HG03432 (cell line): ENCODE results near the gene AKAP13.
A peak's percentile ranks its signal among the peaks of the same experiment; 100 is the strongest.

Experiments used
- ATAC-seq: cut with Tn5 transposase; IDR thresholded peaks from one replicate; pipeline ENCODE4 v1.9.1; 2021; ENCODE audit warnings: mild to moderate bottlenecking, moderate library complexity; ENCODE audit not compliant: unreplicated experiment

AKAP13 gene

DNA sequence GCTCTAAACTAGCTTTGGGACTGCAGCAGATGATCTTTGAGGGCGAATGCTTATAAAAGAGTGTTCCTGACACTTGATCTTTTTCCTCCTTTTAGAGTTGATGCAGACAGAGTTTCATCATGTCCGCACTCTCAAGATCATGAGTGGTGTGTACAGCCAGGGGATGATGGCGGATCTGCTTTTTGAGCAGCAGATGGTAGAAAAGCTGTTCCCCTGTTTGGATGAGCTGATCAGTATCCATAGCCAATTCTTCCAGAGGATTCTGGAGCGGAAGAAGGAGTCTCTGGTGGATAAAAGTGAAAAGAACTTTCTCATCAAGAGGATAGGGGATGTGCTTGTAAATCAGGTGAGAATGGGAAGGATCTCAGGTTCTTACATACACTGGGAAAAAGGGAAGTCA, 338.6 kb downstream of the AKAP13 start:
- no peak for ATAC-seq

DNA sequence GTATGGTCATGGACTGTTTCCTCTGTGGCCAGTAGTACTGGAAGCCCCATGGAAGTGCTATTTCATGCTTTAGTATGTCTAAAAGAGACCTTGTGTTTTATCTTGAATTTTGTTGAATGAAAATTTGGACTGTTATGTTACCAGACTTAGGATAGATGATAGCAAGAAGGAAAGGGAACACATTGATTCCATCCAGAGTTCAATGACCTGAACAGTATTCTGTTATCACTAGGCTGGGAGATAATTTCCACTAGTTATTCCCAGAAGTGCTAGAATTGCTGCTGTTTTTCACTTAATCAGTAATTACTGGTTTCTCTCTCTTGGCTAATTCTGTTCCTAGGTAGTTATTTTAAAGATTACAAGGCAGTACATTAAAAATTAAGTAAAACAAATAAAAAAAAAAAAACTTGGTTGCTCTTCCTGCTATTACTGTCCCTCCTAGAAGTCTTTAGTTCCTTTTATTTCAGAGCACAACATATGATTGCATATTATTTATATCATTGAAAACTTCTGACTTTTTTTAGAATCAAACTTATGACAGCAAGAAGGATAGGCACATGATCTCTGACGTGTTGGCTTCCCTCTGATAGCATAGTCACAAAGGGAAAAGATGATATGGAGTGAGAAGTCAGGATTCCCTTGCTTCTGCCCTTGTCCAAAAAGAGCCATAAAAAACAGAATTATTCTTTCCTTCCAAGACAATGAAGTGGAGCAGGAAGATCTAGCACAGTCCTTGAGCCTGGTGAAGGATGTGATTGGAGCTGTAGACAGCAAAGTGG, 342.2 kb downstream of the AKAP13 start:
- ATAC-seq = no peak

DNA sequence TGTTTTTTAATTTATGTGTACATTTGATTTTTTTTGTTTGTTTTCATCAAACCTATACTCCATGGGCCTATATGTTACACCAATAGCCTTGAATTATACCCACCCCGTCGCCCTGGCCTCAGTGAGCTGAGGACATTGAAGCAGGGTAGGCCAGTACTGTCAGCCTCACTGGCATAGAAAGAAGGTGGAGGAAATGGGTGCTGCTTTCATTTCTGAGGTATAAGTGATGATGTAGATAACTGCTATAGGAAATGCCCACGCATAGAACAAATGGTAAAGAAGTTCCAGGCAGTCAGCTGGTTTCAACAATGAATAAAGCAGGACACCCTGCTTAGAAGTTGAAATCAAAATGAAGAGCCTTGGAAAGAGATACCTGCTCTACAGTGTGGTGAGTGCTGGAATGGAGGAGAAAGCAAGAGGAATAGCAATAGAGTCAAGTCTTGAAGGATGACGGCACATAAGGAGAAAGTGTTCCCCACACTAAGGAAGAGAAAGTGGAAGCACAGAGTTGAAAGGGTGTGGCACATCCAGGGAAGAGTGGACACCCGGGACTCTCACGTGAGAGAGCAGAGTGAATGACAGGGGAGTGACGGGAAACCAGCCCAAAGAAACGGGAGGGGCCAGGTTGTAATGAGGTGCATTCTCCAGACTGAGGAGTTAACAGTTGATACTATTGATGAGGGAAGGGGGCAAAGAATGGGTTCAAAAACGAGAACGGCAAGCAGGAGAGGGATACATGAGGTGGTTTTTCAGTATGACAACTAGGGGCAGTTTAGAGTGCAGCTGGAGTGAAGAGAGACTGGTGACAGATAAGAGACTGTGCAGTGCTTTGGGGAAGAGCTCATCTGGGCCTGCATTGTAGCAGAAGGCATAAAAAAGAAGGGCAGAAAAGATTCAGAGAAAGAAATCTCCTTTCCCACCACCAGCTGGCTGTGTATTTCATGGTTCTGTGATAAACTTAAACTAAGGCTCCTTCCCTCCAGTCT, 343.9 kb downstream of the AKAP13 start:
- no peak for ATAC-seq

DNA sequence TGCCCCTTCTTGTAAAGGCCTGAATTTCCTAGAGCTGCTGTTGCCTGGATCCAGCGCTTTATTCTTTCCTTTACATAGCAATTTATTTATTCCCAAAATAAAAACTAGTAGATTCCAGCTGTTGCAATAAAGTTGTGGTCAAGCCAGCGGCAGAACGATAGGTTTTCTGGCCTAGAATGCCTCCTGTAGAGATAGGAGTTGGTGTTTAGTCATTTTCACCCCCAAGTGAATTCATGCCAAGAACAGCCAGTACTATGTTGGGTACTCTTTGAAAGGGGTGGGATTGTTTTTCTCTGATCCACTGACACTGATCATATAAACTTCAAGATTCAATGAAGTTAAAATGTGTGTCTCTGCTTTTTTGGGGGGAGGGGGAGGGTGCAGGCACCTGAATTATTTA, 344.6 kb downstream of the AKAP13 start:
- no peak for ATAC-seq

DNA sequence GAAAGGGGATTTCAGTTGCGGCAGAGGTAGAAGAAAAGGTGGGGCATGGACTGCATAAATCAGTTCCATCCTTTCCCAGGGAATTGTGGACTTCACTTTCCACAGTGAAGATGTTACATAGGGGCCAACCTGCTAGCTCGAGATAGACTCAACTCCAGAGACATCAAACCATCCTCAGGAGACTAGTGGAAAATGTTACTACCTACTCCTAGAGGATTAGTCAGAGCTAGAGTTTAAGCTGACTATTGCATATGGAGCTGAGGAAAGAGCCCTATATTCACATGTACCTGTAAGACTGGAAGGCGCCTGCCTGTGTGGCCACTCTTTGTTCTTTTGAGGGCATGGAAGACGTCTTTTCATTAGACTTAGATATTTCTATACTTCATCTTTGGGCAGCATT, 345.2 kb downstream of the AKAP13 start:
- ATAC-seq = no peak

DNA sequence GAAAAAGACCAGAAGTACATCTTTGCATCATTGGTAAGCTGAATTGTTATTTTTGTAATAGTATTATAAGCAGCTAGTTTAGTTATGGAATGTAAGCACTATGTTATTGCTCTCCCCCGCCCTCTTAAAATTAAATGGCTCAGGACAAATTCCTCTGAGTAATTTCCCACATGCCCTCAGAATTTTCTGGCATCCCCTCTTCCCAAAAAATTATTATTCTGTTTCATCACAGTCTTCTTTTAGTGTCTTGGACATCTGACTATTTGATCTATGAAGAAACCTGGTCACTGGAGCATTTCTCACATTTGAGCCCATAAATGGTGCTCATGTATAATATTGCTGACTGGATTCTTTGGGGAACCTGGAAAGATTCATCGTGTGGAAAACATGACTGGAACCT, 346.1 kb downstream of the AKAP13 start:
- no peak for ATAC-seq

DNA sequence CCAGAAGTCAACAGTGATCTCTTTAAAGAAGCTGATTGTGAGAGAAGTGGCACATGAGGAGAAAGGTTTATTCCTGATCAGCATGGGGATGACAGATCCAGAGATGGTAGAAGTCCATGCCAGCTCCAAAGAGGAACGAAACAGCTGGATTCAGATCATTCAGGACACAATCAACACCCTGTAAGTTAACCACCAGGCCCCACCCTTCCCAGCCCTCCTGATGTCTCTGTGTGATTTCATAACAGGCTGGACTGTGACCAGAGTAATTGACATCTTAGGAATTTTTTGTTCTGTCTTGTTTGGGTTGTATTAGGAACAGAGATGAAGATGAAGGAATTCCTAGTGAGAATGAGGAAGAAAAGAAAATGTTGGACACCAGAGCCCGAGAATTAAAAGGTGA, 346.7 kb downstream of the AKAP13 start:
- ATAC-seq = no peak

DNA sequence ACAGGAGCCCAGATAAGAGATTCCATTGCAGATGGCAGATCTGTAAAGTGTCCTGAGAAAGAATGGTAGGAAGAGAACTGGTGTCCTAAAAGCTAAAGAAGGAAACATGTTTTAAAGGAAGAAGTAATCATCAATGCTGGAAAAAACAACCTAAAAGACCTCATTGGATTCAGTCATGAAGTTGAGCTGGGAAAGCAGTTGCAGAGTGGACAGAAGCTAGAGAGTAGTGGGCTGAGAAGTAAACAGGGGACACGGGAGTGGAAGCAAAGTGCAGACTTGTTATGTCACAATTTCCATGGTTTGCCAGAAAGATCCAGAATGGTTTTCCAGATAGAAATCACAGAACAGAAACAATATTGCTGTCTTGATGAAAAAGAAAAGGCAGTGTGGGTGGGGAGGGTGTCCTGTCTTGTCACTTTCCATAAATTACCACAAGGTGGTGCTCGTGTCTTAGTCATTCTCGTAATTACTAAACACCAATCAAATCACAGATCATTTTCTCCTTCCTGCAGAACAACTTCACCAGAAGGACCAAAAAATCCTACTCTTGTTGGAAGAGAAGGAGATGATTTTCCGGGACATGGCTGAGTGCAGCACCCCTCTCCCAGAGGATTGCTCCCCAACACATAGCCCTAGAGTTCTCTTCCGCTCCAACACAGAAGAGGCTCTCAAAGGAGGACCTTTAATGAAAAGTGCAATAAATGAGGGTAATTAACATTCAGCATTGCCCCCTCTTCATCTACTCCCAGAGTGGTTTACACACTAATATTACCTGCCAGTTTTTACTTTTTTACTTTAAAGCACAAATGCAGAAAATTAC, 349.8 kb downstream of the AKAP13 start:
- peak; percentile 87 for ATAC-seq

DNA sequence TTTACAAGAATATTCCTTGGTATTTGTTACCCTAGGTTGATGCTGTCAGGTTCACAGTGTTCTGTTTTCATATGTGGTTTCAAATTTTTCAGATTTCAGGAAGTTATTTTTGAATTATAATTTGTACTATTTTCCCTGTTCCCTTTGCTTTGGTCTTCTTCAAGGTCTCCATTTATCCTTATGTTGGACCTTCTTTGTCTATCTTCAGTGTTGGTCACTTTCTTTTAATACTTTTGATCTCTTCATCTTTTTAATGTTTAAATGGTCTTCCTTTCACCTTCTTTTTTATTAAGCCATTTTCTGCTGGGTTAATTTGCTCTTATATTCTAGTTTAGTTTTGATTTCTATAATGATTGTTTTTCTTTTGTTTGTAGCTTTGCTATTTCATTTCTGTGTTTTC, 353.0 kb downstream of the AKAP13 start:
- no peak for ATAC-seq

DNA sequence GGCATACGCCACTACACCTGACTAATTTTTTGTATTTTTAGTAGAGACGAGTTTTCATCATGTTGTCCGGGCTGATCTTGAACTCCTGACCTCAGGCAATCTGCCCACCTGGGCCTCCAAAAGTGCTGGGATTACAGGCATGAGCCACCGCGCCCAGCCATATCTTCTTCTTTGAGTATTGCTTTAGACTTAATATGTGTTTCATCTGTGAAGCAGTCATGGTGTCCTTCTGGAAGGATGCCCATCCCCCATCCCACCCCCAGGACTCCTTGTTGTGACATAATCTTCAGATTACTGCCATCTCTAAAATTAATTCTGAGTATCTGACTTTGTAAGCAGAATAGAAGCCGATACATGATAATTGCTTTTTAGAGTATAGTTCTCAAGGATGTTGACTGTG, 356.7 kb downstream of the AKAP13 start:
- ATAC-seq = no peak

DNA sequence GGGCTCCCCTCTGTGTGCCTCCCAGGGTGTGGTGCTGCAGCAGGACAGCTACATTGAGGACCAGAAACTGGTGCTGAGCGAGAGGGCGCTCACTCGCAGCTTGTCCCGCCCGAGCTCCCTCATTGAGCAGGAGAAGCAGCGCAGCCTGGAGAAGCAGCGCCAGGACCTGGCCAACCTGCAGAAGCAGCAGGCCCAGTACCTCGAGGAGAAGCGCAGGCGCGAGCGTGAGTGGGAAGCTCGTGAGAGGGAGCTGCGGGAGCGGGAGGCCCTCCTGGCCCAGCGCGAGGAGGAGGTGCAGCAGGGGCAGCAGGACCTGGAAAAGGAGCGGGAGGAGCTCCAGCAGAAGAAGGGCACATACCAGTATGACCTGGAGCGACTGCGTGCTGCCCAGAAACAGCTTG, 360.6 kb downstream of the AKAP13 start:
- ATAC-seq = no peak

DNA sequence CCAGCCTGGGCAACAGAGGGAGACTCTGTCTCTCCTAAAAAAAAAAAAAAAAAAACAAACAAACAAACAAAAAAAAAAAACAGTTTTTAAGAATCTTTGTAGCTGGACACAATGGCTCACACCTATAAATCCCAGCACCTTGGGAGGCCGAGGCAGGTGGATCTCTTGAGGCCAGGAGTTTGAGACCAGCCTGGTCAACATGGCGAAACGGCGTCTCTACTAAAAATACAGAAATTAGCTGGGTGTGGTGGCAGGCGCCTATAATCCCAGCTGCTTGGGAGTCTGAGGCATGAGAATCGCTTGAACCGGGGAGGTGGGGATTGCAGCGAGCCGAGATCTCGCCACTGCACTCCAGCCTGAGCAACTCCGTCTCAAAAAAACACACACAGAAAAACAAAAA, 361.3 kb downstream of the AKAP13 start:
- no peak for ATAC-seq

DNA sequence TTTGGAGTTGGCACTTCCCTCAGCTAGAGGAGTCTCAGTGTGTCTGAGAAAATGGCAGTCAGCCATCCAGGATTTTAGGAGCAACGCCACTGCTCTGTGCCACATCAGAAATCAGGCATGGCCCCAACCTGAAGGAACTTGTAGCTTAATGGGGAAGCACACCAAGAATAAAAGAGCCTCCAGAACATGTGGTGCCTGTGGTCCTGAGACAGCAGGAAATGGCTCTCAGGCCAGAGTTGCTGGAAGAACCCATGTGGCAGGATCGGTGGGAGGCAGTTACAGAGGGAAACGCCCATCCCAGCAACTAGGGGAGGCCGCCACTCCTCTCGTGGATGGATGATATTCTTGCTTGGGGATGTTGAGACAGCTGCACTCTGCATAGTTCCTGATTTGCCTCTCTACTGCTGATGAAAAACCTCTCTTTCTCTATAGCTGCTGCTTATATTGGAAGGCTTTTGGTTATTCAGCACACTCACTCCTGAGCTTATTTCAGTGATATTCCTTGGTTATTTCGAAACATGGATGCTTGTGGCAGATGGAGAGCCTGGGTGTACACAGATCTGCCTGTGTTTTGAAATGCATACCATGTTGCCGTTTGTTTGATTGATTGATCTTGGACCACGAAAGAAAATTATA, 361.9 kb downstream of the AKAP13 start:
- ATAC-seq = no peak

DNA sequence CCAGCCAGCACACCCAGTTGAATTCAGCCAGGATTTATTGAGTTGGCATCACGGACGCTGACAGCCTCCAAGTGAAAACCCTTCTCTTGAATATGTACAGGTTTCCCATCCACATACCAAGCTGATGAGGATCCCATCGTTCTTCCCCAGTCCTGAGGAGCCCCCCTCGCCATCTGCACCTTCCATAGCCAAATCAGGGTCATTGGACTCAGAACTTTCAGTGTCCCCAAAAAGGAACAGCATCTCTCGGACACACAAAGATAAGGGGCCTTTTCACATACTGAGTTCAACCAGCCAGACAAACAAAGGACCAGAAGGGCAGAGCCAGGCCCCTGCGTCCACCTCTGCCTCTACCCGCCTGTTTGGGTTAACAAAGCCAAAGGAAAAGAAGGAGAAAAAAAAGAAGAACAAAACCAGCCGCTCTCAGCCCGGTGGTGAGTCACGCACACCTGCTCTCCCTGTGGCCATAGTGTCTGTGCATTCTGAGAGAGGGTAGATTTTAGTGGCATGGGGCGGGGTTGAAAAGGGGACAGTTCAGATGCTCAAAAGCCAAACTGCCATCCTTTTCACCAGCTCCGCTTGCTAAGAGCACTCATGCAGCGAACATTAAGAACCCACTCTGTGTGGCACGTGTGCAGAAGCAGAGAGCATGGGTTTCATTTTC, 363.1 kb downstream of the AKAP13 start:
- ATAC-seq = no peak

DNA sequence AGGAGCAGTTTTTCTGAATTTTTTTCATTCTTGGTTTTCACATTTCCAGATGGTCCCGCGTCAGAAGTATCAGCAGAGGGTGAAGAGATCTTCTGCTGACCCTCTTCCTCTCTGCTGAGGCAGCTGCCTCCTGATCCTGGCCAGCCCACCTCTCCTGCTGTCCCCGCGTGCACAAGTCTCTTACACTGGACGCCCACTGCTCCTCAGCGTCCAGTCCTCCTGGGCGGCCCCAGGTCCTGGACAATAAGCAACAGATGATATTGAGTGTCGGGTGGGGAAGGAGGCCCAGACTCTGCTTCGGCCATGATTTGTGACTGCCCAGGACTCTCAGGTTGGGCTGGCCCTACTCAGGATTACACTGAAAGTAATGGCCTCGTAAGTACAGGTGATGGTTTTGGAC, 364.2 kb downstream of the AKAP13 start:
- ATAC-seq = no peak

DNA sequence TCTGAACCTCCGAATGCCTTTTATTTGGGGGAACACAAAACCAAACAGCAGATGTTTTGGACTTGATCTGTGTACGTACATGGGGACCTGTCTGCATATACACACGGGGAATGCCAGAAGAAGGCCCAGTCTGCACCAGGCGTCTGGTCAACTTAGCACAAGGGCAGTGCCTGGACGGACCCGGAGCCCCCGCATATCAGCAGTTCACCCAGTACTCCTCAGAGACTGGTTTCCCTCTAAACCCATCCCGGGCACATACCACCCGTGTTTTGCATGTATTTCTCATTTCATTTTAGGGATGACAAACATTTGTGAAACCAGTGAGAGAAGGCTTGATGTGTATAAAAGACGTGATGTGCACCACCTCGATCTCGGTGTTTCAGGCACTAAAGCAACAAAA, 364.6 kb downstream of the AKAP13 start:
- no peak for ATAC-seq

DNA sequence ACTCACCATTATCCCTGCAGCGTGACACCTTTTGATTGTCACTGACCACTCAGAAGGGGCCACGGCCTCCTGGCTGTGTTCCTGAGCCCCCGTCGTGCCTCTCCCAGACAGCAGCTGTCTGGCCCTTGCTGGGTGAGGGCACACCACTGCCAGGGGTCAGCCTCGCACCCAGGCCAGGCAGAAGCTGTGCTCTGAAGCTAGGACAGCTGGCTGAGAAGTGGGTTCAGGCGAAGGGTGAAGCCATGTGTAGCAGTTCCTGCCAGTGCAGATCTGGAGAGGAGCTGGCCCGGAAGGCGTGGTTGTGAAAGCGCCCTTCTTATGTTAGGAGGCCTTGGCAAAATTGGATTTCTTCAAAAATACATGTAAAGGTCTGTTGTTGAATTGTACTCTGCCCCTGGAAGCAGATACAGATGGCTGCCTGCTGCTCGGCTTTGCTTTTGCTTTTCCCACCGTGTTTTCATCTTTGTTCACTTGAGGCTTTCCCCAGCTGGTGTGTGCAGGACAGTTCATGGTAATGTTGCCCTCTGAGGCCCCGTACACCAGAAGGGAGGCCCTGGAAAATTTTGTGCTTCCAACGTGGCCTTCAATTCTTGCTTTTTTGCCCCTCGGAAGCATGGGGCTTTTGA, 365.2 kb downstream of the AKAP13 start:
- ATAC-seq = no peak

DNA sequence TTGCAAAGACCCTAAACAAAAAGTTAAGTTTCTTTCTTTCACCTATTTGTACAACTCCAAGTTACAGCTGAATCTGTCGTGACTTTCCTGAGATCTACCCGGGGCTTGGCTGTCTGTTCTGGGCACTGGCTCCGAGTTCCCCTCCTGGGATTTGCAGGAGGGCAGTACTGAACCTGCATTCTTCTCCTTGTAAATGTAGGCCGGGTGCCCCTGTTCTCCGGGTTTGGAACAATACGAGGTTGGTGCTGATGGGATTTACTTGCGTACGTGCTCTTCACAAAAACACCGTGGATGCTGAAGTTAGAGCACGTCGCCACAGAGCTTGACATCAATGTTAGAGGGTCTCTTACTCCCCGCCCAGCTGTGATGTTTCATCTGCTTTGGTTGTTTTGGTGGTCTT, 366.2 kb downstream of the AKAP13 start:
- ATAC-seq = no peak

DNA sequence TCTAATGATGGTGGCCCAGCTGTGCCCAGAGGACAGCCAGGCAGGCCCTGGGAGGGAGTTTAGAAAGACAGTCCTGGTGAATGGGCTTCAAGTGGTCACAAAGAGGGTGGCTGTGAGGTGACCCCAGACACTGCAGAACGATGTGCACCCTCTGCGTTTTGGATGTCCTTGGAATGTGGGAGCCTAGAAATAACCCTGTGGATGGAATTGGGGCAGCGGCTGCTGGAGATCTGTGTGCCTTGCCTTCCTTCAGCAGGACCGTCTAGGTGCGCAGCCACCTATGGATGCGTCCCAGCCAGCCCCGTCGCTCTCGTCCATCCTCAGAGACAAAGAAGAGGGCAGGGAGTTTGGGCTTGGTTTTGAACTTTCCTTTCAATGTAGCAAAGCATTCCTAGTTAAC, 367.8 kb downstream of the AKAP13 start:
- ATAC-seq = no peak

DNA sequence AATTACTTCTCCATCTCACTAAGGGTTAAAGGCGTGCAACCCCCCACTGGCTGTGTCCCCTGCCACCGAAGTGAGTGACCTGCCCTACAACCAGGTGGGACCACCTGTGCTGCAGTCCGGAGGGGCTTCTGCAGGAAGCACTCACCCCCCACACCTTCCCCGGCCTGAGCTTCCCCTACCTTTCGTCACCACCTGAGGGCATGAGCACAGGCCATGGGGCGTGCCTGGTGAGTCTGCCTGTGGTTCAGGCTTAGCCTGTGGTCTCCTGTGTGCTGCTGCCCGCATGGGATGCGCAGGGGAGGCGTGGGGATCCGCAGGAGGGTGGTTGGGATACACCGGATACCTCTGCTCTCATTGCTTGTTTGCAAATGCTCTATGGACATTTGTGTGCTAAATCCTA, 368.3 kb downstream of the AKAP13 start:
- no peak for ATAC-seq
